Nephron progenitor cell (in vitro differentiated cells): ENCODE measurements around the gene CCDC86.

Source experiments
- DNase-seq: peaks from one replicate; pipeline ENCODE4 v3.0.0; 2021
- H3K27ac Mint-ChIP-seq: 2 replicates; pipeline ENCODE4 v1.8.0; 2021; ENCODE audit warnings: mild to moderate bottlenecking, moderate library complexity, mixed read lengths
- H3K27me3 Mint-ChIP-seq: 2 replicates; pipeline ENCODE4 v1.8.0; 2021; ENCODE audit warnings: mild to moderate bottlenecking, low read depth, mixed read lengths; ENCODE audit not compliant: poor library complexity
- H3K36me3 Mint-ChIP-seq: 2 replicates; pipeline ENCODE4 v1.8.0; 2021; ENCODE audit warnings: low read depth, mixed read lengths
- H3K4me1 Mint-ChIP-seq: 2 replicates; pipeline ENCODE4 v1.8.0; 2021; ENCODE audit warnings: mixed read lengths
- H3K4me3 Mint-ChIP-seq: 2 replicates; pipeline ENCODE4 v1.8.0; 2021; ENCODE audit warnings: mild to moderate bottlenecking, moderate library complexity, mixed read lengths
- H3K9me3 Mint-ChIP-seq: 2 replicates; pipeline ENCODE4 v1.8.0; 2021; ENCODE audit warnings: mild to moderate bottlenecking, moderate library complexity, mixed read lengths
- CTCF ChIP-seq: fragments of 200-600 bp; sonication (generic); IDR thresholded peaks from 2 replicates; pipeline ENCODE4 v1.5.0; 2021; ENCODE audit warnings: antibody characterized with exemption

Gene CCDC86

GRCh38 chr11:60868682-60869450 lies 27.0 kb downstream of the CCDC86 start:
- H3K36me3 Mint-ChIP-seq = no peaks in the 10 kb centered on the region
- peaks cover 44% of the 10 kb centered on the region for H3K4me1 Mint-ChIP-seq
- DNase-seq = no peak
- H3K4me3 Mint-ChIP-seq = no peak overlapping the region
- H3K9me3 Mint-ChIP-seq = no peaks in the 10 kb centered on the region
- no peaks in the 10 kb centered on the region for H3K27me3 Mint-ChIP-seq
- no peak for TF ChIP-seq CTCF
- H3K27ac Mint-ChIP-seq = no peak overlapping the region

- no peak for TF ChIP-seq CTCF
- no peaks in the 10 kb centered on the region for H3K9me3 Mint-ChIP-seq
- H3K4me3 Mint-ChIP-seq = no peak overlapping the region
- H3K4me1 Mint-ChIP-seq = peaks cover 44% of the 10 kb centered on the region
- no peaks in the 10 kb centered on the region for H3K36me3 Mint-ChIP-seq
- no peak overlapping the region for H3K27ac Mint-ChIP-seq
- no peaks in the 10 kb centered on the region for H3K27me3 Mint-ChIP-seq
- DNase-seq = no peak
Observed at GRCh38 chr11:60869451-60869825, 27.5 kb downstream of the CCDC86 start.

GRCh38 chr11:60870276-60870675 lies 28.4 kb downstream of the CCDC86 start:
- no peak for TF ChIP-seq CTCF
- H3K27ac Mint-ChIP-seq = no peak overlapping the region
- H3K4me1 Mint-ChIP-seq = peaks cover 41% of the 10 kb centered on the region
- no peaks in the 10 kb centered on the region for H3K9me3 Mint-ChIP-seq
- no peaks in the 10 kb centered on the region for H3K36me3 Mint-ChIP-seq
- H3K27me3 Mint-ChIP-seq = no peaks in the 10 kb centered on the region
- no peak overlapping the region for H3K4me3 Mint-ChIP-seq
- no peak for DNase-seq

GRCh38 chr11:60870733-60871377 lies 28.9 kb downstream of the CCDC86 start:
- no peaks in the 10 kb centered on the region for H3K36me3 Mint-ChIP-seq
- no peak for DNase-seq
- H3K4me3 Mint-ChIP-seq = no peak overlapping the region
- no peaks in the 10 kb centered on the region for H3K9me3 Mint-ChIP-seq
- TF ChIP-seq CTCF = no peak
- no peak overlapping the region for H3K27ac Mint-ChIP-seq
- no peaks in the 10 kb centered on the region for H3K27me3 Mint-ChIP-seq
- H3K4me1 Mint-ChIP-seq = peaks cover 38% of the 10 kb centered on the region

GRCh38 chr11:60871378-60872061 lies 29.6 kb downstream of the CCDC86 start:
- Mint-ChIP-seq H3K9me3 (no peaks in the 10 kb centered on the region), H3K36me3 (no peaks in the 10 kb centered on the region), H3K27ac (no peak overlapping the region), H3K4me1 (peaks cover 34% of the 10 kb centered on the region), H3K4me3 (no peak overlapping the region), H3K27me3 (no peaks in the 10 kb centered on the region)
- no peak for DNase-seq
- no peak for TF ChIP-seq CTCF
